GM21515 (cell line): ENCODE data around the gene ZC3H7A.

Experiments used
- ATAC-seq: cut with Tn5 transposase; IDR thresholded peaks from one replicate; pipeline ENCODE4 v1.9.1; 2021; ENCODE audit not compliant: unreplicated experiment

Gene ZC3H7A

GRCh38 chr16:11774065-11774626 is 22.9 kb downstream of the ZC3H7A start:
- ATAC-seq, result no peak

DNA sequence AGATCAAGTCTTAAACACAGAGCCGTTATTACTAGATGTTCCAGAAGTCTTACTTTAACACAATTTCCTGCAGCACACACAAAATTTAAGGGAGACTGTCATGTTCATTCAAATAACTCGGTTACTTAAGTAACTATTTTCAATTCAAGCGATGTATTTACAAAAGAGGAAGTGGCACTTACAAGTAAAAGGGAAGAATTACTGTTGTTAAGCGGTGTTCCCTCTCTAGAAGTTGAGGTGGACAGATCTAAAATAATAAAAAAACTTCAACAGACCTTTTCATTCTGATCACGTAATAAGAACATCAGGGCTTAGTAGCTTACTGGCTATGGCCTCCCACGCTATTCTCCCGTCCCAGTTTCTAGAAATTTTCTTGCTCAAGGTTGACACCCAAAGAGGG is 28.2 kb downstream of the ZC3H7A start:
- ATAC-seq, result no peak

DNA sequence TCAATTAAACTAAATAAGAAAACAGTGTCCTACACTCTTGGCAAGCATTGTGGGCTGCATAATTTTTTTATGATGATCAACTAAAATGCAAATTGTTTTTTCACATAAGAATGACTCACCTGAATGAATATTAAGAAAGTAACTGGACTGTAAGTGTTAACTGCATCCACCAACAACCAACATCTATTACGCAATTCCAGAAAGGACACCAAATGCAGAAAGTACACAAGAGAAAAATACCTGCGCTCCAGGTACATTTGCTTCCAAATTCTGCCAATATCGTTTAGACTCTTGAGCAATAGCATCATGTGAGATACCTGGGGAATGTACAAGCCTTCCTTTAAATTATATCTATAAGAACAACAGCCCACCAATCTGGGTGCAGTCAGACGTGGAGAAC is 34.6 kb downstream of the ZC3H7A start:
- no peak for ATAC-seq

DNA sequence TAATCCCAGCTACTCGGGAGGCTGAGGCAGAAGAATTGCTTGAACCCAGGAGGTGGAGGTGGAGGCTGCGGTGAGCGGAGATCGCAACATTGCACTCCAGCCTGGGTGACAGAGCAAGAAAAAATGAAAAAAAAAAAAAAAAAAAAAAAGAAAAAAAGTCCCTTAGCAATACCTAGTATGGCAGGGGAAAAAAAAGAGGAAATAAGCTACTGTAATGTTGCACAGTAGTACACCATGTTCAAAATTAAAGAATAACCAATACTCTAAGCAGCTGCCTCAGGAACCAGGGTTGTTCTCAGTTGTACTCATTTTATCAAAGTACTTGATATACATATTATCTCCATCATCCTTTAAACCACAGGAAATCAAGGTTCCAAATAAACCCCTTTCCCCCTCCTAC is 37.1 kb downstream of the ZC3H7A start:
- ATAC-seq, result no peak

DNA sequence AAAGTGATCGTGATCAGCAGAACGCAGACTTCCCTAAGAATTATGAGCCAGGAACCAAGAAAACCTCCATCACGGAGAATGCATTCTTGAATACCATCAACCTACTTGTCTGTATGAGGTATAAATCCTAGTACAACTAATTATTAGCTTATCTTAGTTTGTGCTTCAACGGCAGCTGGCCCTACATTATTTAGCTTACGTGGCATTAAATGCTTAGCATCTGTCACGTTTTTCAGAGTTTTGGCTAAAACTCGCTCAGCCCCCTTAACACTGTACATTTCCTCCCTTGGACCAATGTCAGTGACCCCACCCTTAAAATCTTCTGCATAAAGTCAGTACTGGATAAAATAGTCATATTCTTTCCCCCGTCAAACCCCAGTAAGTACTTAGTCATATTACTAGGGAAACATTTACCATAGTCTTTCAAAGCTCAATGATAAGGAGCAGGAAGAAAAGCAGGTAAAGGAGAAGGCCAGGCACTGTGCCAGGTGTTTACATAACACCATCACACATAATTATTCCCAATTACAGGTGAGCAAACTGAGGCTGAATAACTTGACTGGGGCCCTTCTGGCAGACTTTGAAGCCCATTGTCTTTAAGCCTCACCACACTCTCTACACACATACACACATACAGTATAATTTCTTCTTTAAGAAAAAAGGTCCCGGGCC is 37.8 kb downstream of the ZC3H7A start:
- ATAC-seq, result no peak

DNA sequence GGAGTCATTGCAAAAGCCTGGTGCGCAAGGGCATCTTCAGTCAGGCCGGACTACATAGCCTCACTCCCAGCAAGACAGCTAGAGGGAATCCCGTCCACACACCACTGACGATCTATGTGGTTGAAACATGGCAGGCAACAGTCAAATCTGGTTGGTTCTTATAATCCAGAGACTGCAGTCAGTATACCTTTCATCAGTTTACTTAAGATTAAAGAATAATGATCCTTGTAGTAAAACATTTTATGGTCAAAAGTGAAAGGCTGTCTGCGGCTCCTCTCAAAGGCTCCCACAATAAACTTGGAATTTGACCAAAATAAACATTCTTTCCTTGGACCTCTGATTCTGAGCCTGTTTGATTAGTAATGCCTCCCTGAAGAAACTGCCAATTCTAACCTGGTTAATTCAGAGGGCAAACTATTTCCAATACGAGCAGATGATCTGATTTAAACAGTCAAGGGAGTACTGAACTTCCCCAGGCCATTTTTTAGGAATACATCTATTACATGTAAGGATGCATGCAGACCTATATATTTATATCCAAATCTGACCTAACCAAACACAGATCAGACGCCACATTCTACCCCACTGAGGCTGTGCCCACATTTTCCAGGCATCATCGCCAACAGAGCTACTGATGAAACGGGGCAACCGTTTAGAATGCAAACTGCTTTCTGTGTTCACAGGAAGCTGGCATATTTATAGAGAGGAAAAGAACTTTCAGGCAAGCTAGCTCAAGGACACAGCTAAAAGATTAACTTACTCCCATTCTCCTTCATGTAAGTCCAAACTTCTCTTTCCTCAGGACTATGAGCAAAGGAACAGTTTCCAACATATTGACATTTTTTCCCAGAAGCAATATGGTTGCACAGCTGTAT is 39.1 kb downstream of the ZC3H7A start:
- ATAC-seq, result no peak

DNA sequence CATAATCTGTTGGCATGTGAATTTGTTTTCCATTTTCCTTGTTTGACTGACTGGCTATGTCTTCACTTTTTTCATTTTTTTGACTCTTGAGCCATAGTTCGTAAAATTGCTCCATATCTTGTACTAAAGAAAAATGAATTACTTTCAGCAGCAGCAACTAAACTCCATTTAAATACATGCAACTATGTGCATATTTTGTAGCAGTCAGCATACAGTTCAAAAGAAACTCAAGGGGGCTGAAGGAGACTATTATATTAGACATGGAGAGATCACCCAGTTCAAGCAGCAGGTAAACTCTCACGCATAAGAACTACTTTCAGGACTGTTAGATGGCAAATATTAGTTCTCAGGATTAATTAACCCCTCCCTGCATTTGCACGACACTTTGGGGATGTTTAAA is 40.8 kb downstream of the ZC3H7A start:
- no peak for ATAC-seq

DNA sequence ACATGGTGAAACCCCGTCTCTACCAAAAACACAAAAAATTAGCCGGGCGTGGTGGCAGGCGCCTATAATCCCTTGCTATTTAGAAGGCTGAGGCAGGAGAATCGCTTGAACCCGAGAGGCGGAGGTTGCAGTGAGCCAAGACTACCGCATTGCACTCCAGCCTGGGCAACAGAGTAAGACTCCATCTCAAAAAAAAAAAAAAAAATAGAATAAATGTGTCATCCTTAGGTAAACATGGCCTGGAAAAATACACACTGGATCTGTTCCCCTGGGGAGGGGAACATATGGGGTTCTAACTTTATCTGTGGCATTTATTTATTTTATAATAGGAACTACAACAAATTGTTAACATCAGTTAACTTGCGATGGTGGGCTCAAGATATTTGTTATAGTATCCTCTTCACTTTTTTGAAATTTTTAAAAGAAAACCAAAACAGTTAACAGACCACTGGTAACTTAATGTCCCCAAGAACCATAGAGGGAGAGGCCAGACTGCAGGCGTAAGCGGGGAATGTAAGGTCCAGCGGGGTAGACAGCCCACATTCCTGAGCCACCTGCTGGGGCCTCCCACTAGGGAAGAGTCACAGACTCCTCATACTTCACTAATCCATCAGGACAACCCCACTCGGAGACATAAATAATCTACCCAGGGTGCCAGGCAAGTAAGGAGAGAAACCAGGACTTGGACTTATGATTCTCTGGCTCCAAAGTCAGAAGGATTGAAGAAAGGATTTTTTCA is 41.9 kb downstream of the ZC3H7A start:
- ATAC-seq, result no peak

DNA sequence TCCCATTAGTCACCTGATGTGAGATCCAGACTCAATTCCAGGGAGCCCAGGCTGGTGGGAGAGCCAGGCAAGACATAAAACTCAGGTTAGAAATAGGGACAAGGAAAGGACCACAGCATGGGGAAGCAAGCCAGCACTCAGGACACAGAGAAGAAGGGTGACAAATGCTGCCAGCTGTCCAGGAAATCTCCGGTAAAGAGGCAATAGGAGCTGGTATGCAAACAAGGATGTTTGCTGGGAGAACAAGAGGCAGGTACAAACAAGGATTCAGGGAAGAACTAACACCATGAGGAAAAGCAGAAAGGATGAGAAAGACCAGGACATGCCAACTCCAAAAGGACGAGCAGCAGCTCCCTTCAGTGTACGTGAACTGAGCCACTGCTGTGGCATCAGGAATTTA is 44.2 kb downstream of the ZC3H7A start:
- no peak for ATAC-seq

DNA sequence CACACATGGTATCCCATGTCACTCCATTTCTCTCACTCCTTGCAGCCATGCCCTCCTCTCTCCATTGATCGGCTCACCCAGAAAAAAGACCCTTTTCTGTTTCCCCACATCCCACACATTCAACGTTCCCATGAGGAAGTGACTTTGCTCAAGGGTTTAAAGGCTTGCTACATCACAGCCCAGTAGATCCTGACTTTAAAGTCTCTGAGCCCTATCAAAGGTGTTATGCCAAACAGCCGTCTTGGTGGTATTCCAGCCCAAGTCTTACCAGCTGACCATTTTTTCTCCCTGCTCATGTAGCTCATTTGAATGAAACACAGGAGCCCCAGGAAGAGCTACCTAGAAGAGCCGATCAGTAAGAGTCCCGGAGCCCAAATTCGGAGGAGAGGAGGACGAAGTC is 47.0 kb downstream of the ZC3H7A start:
- no peak for ATAC-seq

DNA sequence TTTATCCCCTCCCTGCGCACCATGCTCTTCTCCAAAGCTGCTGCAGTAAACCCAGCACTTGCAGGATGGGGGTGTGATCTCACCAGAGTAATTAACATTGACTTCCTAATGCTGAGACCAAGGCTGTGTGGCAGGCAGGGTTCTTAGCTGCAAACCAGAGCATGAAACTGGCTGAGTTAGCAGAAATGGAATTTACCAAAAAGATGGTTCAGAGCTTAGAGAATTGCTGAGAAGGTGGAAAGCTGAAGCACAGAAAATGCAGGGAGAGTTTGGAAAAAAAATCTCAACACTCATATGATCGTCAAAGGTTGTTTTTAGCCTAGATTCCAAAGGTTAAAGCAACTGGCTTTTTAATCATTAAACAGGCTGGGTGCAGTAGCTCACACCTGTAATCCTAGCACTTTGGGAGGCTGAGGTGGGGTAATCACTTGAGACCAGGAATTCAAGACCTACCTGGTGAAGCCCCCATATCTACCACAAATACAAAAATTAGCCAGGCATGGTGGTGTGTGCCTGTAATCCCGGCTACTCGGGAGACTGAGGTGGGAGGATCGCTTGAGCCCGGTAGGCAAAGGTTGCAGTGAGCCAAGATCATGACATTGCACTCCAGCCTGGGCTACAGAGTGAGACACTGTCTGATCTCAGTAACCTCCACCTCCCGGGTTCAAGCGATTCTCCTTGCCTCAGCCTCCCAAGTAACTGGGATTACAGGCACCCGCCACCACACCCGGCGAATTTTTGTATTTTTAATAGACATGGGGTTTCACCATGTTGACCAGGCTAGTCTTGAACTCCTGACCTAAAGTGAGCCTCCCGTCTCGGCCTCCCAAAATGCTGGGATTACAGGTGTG is 48.4 kb downstream of the ZC3H7A start:
- ATAC-seq, result no peak

DNA sequence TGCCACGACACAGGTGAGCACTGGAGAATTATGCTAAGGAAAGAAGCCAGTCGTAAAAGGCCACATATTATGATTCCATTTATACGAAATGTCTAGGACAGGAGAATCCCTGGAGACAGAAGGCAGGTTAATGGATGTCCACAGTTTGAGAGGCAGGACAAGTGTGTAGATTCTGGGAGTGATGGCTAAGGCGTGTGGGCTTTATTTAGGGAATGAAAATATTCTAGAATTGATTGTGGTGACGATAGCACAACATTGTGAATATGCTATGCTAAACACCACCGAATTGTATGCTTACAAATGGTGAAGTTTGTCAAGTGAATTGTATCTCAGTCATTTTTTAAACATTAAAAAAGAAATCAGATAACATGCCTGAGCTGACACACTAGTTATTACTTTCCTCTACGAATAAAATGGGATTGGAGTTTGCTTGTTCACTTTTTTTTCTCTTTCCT is 49.1 kb downstream of the ZC3H7A start:
- ATAC-seq, result no peak

DNA sequence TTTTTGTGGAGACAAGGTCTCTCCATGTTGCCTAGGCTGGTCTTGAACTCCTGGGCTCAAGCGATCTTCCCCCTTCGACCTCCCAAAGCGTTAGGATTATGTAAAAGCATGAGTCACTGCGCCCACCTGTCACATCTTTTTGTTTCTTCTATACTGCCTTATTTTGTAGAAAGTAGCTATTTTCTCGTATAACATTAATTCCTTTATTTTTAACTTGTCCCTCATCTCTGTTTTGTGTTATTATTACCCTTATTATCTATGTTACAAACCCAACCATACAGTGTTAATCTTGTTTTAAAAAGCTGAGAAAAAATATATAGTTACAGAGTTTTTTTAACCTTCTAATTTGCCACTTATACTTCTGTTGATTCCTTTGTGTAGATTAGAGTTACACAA is 53.0 kb downstream of the ZC3H7A start:
- ATAC-seq, result no peak

DNA sequence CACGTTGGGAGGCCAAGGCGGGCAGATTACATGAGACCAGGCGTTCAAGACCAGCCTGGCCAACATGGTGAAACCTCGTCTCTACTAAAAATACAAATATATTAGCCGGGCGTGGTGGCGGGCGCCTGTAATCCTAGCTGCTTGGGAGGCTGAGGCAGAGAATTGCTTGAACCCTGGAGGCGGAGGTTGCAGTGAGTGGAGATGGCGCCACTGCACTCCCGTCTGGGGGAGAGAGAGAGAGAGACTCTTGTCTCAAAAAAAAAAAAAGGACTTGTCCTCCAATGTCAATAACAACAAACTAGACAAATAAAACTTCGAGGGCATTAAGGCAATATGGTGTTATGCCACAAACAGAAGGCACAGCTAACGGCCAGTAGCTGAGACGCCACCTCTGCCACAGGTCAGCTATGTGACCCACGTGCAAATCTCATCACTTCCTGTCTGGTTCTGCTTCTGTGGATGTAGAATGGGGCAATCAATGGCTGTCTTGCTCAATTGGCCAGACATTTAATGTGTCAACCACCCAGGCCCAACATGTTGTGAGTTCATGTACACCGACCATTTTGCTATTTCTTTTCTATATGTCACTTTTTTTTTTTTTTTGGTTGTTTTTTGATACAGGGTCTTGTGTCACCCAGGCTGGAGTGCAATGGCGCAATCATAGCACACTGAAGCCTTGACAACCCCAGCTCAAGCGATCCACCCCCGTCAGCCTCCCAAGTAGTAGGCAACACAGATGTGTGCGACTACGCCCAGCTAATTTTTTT is 53.6 kb downstream of the ZC3H7A start:
- no peak for ATAC-seq

- peak; percentile 86 for ATAC-seq
These were observed 54.3 kb downstream of the ZC3H7A start, which contains the start of gene TXNDC11 for GRCh38 chr16:11742536-11743307. Gene TXNDC11, minus strand, starts transcription at chr16:11742857. Its CDS starts 127 bp downstream, at chr16:11742730.

- ATAC-seq, result peak; percentile 28
These were observed 54.9 kb downstream of the ZC3H7A start for GRCh38 chr16:11742093-11742535.

DNA sequence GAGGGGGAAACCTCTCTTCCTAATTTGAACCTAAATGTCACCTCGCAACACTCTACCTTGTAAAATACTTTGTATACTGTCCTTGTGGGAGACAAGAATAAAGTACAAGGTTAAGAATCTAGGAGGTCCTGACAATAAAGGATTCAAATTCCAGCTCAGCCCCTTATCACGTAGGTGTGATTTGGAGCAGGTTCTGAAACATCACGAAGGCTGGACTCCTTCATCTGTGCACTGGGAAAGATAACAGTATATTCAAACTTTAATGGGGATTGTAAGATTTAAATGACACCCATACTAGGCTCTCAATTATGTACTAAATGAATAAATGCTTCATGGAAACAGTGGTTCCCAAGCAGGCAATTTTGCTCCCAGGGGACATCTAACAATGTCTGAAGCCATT is 56.5 kb downstream of the ZC3H7A start:
- ATAC-seq, result no peak

- no peak for ATAC-seq
These were observed 58.1 kb downstream of the ZC3H7A start for GRCh38 chr16:11738742-11739544.
